ENCODE measurements around the gene TJP2.
"Not testable (repeated sequence)": the region's sequence is repeated elsewhere in the genome, so short reads cannot be mapped to it uniquely, and the experiment has no call there.

TJP2 gene

DNA sequence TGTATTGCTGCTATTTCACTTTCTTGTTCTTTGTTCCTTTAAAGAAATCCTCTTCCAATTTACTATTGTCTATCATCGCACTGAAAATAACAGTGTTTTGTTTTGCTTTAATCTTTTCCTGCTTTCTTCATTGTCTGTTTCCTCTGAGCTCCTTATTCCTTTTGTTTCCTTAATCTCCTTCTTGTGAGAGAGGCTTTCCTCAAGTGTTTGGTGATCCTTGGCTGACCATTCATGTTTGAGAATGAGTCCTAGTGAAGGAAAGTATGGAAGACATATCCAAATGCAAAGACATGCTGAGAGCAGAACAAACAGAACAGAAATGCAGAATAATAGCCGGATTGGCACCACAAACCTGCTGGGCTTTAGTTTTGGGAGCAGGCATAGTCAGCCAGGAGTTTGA, 108.9 kb downstream of the TJP2 start:
- no peak for DNase-seq (ENCODE audit: low read depth in 2 of 2)

GRCh38 chr9:69292078-69292477, 118.0 kb downstream of the TJP2 start:
- DNase-seq (ENCODE audit: low read depth in 2 of 2): no peak

GRCh38 chr9:69293156-69293555, 119.1 kb downstream of the TJP2 start:
- DNase-seq (ENCODE audit: low read depth in 2 of 2): no peak

DNA sequence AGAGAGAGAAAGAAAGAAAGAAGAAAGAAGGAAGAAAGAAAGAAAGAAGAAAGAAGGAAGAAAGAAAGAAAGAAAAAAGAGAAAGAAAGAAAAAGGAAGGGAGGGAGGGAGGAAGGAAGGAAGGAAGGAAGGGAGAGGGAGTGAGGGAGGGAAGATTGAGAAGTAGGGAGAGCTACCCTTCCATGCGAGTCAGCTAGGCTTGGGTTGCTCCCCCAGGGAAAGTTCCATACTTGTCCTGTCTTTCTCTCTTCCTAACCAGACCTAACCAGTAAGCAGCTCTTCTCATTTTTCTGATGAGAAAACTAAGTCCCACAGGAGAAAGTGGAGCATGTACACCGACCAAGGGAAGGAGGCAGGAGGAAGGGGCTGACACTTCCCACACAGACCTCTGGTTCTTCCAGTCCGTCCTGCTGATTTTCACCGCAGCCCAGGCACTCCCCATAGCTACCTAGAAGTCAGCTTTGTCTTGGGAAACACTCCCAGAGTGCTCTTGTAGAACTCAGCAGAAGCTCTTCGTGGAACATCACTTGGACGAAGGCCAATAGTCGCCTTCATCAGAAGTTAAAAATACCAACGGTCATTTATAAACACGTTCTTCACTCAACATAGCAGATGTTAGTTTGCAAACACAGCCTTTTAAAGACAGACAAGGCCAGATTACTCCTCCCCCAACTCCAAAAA, 121.9 kb downstream of the TJP2 start:
- DNase-seq (ENCODE audit: low read depth in 2 of 2): no peak

- DNase-seq (ENCODE audit: low read depth in 2 of 2): no peak
These were observed 123.4 kb downstream of the TJP2 start for GRCh38 chr9:69297300-69297980.

DNA sequence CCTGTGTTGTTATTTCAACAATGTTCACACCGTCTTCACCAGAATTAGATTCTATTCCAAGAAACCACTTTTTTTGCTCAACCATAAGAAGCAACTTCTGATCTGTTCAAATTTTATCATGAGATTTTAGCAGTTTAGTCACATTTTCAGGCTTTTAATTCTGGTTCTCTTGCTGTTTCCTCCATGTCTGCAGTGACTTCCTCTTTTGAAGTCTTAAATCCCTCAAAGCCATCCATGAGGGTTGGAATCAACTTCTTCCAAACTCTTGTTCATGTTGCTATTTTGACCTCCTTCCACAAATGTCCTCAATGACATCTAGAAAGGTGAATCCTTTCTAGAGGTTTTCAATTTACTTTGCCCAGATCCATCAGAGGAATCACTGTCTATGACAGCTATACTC, 125.2 kb downstream of the TJP2 start:
- DNase-seq (ENCODE audit: low read depth in 2 of 2): no peak

DNA sequence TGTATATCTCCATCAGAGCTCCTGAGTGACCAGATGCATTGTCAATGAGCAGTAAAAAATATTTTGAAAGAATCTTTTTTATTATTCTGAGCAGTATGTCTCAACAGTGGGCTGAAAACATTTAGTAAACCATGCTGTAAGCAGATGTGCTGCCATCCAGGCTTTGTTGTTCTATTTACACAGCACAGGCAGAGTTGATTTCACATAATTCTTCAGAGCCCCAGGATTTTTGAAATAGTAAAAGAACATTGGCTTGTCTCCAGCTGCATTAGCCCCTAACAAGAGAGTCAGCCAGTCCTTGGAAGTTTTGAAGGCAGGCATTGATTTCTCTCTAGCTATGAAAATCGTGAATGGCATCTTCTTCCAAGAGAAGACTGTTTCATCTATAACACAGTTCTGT, 125.7 kb downstream of the TJP2 start:
- no peak for DNase-seq (ENCODE audit: low read depth in 2 of 2)

- DNase-seq (ENCODE audit: low read depth in 2 of 2): no peak
These were observed 129.3 kb downstream of the TJP2 start for GRCh38 chr9:69303331-69303730.

- DNase-seq (ENCODE audit: low read depth in 2 of 2): not testable (repeated sequence)
These were observed 132.9 kb downstream of the TJP2 start for GRCh38 chr9:69306895-69307445.

GRCh38 chr9:69307446-69308205, 133.5 kb downstream of the TJP2 start:
- DNase-seq (ENCODE audit: low read depth in 2 of 2): no peak

GRCh38 chr9:69308206-69308931, 134.3 kb downstream of the TJP2 start:
- DNase-seq (ENCODE audit: low read depth in 2 of 2): no peak

DNA sequence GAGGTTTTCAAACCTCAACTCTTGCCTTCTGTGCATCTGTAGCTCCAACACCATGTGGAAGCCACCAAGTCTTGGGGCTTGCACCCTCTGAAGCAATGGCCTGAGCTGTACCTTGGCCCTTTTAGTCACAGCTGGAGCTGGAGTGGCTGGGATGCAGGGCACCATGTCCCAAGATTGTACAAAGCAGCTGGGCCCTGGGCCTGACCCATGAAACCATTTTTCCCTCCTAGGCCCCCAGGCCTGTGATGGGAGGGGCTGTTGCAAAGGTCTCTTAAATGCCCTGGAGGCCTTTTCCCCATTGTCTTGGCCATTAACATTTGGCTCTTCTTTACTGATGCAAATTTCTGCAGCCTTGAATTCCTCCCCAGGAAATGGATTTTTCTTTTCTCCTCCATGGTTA, 139.1 kb downstream of the TJP2 start:
- DNase-seq (ENCODE audit: low read depth in 2 of 2): no peak

DNA sequence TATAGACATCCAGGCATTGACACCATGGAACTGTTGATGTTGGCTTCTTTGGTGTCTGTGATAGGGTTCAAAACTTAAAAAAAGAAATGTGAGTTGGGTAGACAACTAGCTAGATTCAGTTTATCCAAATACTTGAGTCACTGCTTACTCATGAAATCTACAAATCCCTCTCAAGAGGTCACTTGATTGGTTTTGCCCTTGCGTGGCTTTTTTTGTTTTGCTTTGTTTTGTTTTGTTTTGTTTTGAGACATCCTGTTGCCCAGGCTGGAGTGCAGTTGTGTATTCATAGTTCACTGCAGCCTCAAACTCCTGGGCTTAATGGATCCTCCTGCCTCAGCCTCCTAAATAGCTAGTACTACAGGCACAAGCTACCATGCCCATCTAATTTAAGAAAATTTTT, 140.5 kb downstream of the TJP2 start:
- no peak for DNase-seq (ENCODE audit: low read depth in 2 of 2)

- DNase-seq (ENCODE audit: low read depth in 2 of 2): no peak
These were observed 143.0 kb downstream of the TJP2 start for GRCh38 chr9:69317081-69317480.

DNA sequence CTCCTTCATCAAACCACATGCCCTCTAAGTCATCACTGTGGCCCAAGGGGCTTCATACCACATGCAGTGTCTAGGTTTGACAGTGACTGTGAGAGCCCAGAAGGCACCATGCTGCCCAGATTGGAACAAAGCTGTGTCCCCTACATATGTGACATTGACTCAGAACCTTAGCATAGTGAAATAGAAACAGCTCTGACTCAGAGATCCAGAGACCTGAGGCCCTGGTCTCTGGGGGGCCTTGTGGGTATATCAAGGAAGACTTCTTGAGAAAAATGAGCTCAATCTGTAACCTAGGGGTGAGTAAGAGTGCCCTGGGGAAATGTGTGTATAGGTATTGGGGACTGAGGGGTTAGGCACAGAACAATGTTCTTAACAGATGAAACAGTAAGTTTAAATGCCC, 143.8 kb downstream of the TJP2 start:
- no peak for DNase-seq (ENCODE audit: low read depth in 2 of 2)

DNA sequence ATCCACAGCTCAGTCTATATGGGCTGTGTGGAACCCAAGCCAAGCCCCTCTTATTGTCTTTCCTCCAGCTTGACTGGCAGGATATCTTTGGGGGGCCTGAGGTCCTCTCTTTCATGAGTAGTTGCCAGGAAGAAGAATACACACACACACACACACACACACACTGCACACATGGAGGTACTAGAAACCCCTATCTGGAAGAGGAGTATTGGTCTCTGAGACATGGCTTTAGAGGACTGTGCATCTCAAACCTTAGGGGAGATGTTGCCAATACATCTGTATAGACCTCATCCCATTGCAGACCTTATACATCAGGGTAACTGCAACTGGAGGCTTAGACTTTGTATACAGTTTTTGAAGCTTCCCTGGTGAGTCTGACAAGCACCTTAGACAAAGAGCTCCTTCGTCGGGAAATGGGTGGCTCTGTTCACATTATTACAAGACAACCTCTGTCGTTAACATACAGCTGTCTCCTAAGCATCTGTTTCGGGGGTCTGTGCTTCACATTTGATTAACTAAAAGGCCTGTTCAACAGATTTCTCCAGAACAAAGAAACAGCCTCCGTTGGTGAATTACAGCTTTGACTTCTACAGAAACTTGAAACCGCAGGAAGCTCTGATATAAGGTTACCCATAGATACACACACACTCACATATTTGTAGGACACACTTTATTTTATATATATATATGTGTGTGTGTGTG, 145.4 kb downstream of the TJP2 start:
- DNase-seq (ENCODE audit: low read depth in 2 of 2): no peak

- DNase-seq (ENCODE audit: low read depth in 2 of 2): no peak
These were observed 148.2 kb downstream of the TJP2 start for GRCh38 chr9:69322256-69322655.

DNA sequence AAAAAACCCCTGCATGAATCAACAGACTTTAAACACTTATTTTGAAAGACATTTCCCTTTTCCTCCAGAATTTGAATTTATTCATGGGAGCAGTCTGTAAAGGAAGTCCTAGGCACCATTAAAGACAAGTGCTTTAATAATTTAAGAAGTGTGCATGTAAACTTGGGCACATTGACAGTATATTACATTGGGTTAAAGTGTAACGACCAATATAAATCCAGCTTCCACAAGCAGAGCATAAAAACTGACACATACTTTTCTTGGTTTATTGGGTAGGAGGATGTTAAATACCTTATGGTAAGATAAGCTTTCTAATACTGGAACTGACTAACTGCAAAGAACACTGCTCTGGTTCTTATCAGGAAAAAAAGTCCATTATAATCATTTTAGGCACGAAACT, 149.8 kb downstream of the TJP2 start:
- no peak for DNase-seq (ENCODE audit: low read depth in 2 of 2)
